Measurements from ENCODE around the gene MIB1.
A peak's percentile ranks its signal among the peaks of the same experiment; 100 is the strongest.

MIB1 gene

DNA sequence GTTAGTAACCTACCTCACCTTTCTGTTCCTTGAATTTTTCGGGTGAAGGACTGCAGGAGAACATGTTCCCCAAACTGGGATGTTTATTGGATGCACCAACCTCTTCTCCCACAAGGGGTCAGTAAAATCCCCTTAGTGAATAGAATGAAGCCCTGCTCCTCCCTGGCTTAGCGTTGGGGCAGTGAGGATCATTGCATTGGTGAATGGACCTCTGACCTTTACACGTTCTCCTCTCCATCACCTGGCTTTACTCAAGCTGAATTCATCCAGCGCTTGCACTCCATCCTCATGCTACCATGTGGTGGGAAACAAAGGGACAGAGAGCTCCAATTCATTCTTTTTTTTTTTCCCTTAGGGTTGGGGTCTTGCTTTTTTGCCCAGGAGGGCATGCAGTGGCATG is 157.2 kb downstream of the MIB1 start:
- no peak for DNase-seq

DNA sequence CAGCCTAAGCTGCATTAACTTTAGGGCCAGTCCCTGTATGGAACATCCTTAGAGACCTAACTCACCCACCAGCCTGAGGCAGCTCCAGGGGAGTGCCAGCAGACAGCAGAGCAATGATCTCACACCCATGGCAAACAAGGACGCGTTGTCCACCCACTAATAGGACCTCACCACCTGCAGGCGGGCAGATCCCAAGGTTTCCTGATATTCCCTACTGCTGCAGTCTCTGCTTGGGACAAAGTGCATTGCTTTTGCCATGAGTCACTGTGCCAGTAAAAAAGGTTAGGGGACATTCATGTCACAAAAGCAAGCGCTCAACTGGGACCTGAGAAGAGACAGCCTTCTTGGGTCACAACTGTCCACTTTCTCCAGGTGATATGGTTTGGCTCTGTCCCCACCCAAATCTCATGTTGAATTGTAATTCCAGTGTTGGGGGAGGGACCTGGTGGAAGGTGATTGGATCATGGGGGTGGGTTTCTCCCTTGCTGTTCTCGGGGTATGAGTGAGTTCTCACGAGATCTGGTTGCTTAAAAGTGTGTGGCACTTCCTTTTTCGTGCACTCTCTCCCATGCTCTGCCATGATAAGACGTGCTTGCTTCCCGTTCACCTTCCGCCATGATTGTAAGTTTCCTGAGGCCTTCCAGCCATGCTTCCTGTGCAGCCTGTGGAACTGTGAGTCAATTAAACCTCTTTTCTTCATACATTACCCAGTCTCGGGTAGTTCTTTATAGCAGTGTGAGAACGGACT is 160.2 kb downstream of the MIB1 start:
- no peak for DNase-seq

DNA sequence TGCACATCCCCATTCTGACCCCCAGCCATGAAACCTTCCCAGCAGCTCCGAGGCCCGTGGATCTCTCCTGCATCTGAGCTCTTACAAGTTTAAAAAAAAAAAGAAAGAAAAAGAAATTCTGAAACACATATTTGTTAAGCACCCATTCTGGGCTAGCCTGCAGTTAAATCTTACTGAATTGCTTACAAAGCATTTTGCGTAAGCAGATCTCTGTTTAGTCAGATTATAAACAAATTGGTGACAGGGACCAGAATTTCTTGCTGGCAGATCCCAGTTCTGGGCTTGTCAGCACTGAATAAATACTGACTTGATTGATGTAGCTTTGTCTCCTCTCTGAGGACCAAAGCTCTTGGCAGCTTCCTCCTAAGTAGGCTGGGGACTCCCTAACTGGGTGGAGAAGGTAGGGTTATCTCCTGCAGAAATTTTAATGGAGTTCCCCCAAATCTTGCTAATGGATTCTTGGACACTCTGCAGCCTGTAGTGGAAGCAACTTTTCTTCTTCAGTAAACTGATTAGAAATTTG is 160.9 kb downstream of the MIB1 start:
- no peak for DNase-seq

DNA sequence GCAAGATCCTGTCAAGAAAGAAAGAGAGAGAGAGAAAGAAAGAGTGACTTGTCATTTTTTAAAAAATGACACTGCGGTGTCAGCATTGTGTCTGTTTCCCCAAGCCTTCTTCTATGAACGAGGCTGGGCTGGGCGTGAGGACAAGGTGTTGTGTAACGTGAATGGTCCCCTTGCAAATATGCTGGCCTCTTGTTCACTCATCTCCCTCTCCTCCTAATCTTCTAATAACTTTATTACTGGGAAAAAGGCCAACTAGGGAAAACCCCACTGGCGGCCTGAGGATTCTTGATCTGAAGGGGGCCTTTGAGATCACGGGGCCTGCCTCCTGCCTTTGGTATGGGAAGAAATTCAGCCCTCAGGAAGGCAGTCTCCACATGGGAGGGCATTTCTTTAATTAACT is 163.1 kb downstream of the MIB1 start:
- DNase-seq: no peak

DNA sequence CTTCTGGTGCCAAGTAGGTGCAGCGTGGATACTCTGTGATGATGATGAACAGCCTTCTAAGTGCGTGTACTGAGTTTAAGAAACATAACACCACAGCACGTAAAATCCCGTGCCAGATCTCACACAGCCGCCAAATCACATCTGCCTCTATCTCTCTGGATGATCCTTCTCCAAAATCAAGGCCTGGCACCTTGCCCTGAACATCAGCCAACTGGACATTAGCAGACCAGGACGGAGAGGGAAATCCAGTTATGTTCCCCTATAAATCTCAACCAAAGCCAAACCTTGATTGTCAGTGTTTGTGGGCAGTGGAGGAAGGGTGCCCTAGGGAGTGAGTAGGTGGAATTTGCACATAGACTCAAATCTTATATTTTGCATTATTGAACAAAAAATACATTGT is 164.3 kb downstream of the MIB1 start:
- DNase-seq: peak; percentile 53

DNA sequence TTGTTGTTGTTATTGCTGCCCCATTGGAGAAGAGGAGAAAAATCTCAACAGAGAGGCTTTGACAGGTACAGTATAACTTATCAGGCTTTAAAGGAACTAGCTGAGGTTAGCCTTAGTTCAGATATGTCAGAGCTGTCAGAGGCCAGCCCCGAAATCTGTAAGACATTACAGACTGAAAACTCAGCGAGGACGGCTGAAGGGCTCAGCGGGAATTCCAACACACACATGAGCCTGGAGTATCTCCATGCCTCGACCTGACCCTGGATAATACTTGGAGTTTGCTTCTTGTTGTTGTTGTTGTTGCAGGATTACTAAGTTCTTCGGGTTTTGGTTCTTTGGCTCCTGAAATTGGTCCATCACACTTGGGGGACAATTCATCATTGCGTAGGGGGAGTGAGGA is 166.9 kb downstream of the MIB1 start:
- DNase-seq: no peak

DNA sequence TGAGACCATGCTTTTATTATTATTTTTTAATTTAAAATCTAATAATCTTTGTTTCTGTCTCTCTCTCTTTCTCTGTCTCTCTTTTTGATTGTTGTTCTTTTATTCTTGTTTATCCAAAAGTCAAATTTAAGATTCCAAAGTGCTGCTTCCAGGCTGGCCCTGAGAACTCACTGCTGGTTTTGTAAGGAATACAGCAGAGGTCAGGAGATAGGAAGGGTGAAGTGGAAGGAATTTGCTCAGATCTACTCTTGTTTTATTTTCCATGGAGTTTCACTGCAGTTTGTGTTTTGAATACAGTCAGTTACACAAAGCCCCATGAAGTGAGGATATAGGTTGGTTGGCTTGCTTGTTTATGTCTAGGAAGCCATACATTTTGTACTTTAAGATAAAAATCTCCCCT is 168.1 kb downstream of the MIB1 start:
- DNase-seq: no peak

DNA sequence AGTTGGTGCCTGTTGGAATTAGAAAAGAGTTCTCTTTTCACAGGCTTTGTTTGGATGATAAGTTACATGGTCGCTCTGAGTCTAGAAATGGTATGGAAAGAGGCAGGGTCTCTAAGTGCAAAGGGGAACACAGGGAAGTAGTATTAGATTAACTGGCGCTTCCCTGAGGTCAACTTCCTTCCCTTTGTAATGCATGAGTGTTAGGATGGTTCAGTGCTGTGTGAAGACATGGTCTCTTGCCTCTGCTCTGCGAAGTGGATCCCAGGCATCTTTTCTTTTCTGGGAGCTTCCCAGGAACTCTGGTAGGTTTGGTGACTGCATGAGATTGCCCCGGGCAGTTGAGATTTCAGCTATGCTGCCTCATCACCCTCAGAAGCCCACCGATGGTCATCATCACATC is 170.3 kb downstream of the MIB1 start:
- DNase-seq: no peak

DNA sequence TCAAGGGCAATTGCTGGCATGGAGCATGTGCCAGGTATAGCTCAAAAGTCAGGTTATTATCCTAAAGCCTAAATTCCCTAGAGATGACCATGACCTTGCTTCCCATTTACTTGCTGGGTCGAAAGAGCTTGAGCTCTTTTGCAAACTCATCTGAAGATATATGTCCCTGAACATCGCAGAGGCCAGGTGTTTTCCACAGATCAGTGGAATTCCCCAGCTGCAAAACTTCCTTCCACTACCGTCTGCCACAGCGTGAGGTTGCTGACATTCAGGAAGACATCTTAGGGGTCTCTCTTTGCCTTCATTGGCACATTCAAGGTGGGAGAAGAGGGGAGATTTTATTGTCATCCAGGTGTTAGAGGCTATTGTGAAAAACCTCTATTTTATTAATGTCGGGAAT is 171.0 kb downstream of the MIB1 start:
- DNase-seq: no peak

DNA sequence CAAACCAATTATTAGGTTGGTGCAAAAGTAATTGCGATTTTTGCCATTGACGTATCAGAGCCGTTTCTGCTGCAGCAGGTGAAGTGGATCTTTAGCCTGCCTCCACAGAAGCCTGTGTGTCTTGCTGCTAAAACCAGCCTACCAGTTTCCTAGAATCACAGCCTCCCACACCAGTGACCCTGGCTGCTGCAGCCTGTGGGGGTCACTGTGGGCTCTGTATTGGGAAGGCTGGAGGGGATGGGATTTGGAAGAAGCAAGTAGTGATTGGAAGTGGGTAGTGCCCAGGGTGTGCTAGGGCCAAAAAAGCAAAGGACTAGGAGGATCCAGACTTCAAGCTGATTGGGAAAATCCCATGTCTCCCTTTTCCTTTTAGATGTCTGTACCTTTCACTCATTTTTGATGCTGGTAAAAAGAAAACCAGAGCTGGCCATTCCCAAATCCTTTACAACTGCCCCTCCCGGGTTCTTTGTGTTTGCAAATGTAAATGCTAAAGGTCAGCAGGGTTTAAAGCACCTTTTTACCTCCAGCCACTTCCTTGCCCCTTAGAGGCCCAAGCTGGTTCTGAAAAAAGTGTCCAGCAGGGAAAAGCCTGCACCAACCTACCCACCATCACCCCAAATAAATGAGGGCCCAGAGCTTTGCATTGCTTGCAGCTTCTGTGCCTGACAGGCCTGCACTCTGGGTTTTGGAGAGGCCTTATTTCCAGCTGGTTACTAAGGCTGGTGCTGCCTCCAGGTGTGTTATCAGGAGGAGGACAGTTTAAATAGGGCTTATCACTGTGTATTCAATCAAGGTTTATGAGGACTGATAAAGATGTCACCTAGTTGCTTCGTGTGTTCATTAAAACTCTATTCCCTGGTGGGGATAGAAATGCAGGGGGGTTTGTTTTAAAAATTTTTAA is 172.0 kb downstream of the MIB1 start:
- no peak for DNase-seq

DNA sequence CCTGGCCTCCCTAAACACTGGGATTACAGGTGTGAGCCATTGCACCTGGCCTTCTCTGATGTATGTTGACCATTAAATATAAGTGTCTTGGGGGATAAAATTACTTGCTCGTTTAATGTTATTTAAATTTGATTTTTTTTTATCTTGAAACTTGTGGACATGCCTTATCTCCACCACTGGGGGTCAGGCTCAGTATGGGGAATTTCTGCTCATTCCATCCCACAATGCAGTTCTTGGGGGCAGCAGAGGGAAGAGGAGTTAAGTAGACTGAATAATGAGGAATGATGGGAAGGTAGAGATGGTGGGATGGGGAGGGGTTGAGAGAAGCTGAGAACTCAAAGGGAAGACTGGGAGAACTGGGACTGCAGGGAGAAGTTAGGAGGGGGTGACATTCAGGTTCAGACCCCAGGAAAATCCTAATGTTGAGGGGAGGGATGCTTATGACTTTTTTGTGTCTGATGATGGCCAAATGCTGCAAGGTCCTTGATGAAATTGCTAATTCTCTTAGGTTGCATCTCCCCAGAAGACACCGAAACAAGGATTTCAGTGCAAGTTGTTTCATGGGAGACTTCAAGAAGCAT is 174.2 kb downstream of the MIB1 start:
- no peak for DNase-seq

DNA sequence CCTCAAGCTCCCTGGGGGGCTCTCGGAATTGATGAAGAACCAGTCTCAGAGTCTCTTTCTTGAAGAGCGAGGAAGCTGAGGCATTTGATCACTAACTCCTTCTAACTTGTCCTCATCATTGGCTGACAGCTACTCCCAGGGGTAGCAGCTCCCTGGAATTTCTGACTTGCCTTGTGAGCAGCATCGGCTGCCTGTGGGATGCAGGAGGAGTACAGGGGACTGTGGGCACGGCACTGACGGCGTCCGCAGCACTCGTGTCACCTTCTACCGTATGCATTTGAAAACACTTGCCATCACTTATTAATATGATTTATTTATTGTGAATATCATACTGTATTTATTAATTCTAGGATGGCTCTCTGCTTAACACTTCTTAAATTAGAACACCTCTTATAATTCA is 175.0 kb downstream of the MIB1 start:
- DNase-seq: no peak

DNA sequence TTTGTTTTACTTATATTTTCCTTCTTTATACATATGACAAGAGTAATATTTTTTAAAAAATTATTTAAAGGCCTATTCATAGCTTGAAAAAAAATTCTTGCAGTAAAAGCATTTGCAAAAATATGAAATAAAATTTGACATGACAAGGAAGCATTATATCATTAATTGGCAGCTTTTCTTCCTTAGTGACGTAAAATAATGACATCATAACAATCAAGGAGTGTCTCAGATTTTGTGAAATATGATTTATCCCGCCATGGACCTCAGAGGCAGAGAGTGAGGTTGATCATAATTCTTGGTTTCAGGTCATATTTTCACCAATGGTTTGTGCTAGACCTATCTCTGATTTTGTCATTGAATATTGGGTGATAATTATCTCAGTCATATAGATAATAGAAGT is 176.0 kb downstream of the MIB1 start:
- DNase-seq: no peak

DNA sequence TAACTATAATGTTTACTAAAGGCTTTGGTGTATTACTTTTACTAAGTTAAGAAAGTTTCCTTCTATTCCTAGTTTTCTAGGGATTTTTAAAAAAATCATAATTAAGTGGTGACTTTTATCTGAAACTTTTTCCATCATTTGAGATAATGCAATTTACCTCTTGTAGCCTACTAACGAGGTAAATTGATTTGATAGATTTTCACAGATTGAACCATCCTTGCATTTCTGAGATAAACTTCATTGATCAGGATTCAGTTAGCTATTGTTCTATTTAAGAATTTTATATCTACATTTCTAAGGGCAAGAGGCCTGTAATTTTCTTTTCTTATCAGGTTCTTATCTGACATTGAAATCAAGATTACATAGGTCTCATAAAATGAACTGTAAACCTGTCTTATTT is 178.1 kb downstream of the MIB1 start:
- no peak for DNase-seq
